ENCODE results near the gene CBL.

The CBL gene

DNA sequence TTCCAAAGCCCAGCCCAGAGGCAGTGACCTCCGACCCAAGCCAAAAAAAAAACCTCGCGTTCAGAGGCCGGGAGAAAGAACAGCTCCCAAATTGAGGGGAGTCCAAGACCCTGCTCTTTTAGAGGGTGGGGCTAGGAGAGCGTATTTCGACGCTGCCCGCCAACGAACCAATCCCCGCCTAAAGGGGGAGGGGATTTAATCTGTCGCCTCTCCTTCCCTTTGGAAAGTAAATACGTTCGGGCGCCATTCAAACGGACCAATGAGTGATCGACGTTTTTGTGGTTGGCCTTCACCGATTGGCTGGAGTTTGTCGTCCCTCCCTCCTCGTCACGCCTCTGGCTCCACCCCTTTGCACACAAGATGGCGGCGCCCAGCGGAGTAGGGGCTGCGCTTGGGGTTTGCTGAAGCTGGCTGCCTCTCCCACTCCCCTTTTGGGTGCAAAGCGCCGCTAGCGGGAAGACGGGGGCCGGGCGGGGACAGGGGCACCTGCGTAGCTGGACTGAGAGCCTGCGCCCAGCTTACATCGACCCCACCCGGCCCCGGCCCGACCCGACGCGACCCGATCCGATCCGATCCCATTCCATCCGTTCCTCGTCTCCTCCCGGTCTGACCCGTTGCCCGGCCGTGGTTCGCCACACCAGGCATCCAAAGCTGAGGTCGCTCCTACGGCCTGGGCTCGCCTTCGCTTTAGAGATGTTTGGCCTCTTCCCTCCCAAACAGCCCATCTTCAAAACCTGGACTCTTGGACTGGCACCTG is 128.2 kb downstream of the CBL start, which contains the start of gene RNF26:
Gene RNF26 (plus strand): TSS at position 354 of the 757 bp plus-strand sequence. CDS start 596 bp downstream, outside the sequence.
- DNase-seq (ENCODE audit: low read depth): peak; percentile 71

DNA sequence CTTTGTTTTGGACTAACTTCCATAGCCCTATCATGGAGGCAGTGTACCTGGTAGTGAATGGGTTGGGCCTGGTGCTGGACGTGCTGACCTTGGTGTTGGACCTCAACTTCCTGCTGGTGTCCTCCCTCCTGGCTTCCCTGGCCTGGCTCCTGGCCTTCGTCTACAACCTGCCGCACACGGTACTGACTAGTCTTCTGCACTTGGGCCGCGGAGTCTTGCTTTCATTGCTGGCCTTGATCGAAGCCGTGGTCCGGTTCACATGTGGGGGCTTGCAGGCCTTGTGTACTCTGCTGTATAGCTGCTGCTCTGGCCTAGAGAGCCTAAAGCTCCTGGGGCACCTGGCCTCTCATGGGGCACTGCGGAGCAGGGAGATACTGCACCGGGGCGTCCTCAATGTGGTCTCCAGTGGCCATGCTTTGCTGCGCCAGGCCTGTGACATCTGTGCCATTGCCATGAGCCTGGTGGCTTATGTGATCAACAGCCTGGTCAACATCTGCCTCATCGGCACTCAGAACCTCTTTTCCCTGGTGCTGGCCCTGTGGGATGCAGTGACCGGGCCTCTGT is 129.0 kb downstream of the CBL start:
- no peak for DNase-seq (ENCODE audit: low read depth)

DNA sequence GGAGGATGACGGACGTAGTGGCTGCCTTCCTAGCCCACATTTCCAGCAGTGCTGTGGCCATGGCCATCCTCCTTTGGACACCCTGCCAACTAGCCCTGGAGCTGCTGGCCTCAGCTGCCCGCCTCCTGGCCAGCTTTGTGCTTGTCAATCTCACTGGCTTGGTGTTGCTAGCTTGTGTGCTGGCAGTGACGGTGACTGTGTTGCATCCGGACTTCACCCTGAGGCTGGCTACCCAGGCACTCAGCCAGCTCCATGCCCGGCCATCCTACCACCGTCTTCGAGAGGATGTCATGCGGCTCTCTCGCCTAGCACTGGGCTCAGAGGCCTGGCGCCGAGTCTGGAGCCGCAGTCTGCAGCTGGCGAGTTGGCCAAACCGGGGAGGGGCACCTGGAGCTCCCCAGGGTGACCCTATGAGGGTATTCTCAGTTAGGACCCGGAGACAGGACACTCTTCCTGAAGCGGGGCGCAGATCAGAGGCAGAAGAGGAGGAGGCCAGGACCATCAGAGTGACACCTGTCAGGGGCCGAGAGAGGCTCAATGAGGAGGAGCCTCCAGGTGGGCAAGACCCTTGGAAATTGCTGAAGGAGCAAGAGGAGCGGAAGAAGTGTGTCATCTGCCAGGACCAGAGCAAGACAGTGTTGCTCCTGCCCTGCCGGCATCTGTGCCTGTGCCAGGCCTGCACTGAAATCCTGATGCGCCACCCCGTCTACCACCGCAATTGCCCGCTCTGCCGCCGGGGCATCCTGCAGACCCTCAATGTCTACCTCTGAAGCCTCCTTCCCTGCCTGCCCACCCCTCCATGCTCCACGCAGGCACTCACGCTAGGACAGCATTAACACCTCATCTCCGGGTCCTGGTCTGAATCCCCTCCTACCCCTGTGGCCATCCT is 129.8 kb downstream of the CBL start:
- no peak for DNase-seq (ENCODE audit: low read depth)

DNA sequence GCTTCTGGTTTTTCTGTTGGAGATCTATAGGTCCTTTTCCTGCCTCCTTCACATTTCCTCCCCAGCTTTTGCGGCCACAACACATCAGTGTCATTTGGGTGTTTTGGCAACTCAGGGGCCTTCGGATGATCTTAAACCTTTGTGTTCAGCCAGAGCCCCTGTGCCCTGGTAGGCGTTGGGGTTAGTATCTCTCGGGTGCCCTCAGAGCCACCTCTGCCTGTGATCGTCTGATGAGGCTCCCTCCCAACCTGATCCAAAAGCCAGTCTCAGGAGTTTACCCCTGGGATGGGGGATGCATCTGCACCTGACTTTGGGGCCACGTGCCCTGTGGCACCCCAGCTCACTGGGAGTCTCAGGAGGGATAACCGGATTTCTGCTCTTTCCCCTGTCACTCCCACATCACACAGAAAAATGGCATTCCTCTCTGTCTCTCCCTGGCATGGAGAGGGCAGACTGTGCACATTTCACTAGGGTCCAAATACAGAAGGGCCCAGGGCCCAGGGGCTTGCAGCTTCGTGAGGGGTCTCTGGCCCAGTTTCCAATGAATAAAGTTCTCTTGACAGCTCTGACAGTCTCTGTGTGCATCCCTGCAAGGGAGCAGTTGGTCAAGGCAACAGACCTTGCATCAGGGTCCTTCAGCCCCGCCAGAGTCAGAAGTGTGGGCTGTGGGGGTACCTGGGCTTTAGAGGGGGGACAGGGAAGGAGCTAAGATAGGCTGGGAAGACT is 130.8 kb downstream of the CBL start:
- DNase-seq (ENCODE audit: low read depth): no peak

DNA sequence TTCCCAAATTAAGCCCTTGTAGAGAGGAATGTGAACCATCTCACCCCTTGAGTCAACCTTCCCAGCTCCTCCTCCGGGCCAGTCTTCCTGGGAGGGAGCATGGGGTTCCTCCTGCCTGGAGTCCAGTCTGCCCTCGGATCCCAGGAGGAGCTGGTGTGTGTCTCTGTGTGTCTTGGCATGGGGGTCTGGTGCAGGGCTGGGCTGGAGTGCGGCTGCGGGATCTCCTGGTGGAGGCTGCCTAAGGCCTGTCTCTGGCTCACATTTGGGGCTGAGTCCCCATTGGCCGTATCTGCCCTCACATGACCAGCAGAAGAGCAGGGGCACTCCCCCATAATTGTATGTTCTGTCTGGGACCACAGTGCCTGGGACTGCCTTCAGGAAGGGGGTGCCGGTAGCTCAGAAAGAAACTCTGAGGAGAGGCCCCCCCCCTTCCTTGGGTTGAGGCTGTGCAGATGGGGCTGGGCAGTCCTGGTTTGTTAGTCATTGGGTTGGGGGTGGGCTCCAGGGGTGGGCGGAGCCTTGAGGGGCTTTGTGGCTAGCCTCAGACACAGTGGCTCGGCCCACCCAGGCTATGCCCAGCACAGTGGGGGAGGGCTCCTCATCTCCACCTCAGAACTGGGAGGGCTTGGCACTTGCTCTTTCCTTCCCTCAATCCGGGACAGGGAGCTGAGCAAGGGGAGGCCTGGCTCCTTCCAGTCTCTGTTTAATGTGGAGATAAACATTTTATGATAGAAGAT is 131.6 kb downstream of the CBL start:
- no peak for DNase-seq (ENCODE audit: low read depth)

DNA sequence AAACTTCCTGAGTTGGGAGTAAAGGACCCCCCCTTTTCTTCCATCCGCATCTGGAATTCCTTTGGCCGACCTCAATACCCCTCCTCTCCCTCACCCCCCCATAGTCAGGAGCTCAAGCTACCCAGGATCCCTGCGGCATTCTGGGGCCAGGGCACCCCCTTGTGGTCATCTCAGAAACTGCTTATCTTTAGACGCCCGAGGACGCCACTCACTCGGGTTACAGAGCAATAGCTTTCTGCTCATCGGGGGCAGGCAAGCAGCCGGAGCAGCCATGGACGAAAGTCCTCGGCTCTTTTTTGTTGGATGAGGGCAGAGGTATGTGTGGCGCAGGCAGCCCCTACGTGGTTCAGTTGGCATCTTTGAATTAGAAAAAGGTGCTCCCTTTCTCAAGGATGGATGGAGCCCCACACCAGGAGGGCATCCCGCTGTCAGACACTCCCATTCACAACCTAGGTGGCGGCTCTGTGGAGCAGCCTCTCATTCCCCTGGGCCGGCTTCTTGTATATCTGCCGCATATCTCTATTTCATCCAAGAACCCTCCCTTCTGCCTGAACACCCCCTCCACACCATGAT is 132.3 kb downstream of the CBL start:
- peak; percentile 40 for DNase-seq (ENCODE audit: low read depth)

DNA sequence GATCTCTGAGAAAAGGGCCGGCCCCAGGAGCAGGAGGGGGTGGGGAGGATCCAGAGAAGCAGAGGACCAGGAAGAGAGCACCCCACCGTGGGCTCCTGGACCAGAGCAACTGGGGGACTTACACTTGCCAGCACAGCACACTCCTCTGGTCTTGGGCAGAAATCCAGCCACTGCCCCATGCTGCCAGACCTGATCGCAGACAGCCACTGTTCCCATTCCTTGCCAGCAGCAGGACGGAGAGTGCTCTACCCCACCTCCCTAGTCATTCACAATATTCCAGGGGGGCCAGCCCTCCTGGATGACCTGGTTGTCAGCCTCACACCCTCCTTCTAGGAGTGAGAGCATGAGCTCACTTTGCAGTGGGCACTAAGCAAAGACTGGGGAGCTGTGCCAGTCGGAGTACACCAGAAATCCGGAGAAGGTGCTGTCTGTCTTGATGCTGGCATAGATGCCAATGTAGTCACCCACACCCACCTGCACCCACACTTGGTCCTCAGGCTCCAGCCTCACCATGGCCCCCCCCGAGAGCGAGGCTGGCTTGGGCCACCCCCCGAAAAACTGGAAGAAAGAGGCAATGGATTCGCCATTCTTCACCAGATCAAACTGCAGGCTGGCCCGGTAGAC is 132.9 kb downstream of the CBL start:
- DNase-seq (ENCODE audit: low read depth): no peak

DNA sequence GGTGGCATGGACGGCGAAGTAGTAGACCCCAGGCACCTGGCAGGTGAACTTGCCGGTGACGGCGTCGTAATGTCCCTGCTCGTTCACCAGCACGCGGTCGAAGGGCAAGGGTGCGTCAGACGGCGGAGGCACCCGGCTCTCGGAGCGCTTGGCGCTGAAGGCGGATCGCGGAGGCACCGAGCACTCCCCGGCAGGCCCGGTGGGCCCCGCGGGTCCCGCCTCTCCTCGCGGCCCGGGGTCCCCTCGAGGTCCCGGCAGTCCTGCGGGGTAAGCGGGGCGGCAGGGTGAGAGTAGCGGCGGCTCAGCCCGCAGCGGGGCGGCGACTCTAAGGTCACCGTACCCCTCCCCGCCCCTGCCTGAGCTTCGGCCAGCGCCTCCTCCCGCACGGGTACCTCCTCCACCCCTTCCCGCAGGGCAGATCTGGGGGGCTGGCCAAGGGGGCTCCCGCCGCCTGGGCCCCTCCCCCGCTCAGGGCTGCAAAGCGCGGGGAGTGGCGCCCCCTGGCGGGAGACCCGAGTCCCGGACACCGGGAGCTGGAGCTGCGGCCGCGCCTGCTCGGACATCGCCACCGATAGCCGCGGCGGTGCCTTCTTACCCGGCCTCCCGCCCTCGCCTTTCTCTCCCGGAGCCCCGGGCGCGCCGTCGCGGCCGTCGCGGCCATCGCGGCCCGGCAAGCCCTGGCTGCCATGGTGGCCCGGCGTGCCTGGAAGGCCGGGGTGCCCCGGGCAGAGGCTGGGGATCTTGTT is 133.6 kb downstream of the CBL start:
- DNase-seq (ENCODE audit: low read depth): no peak

DNA sequence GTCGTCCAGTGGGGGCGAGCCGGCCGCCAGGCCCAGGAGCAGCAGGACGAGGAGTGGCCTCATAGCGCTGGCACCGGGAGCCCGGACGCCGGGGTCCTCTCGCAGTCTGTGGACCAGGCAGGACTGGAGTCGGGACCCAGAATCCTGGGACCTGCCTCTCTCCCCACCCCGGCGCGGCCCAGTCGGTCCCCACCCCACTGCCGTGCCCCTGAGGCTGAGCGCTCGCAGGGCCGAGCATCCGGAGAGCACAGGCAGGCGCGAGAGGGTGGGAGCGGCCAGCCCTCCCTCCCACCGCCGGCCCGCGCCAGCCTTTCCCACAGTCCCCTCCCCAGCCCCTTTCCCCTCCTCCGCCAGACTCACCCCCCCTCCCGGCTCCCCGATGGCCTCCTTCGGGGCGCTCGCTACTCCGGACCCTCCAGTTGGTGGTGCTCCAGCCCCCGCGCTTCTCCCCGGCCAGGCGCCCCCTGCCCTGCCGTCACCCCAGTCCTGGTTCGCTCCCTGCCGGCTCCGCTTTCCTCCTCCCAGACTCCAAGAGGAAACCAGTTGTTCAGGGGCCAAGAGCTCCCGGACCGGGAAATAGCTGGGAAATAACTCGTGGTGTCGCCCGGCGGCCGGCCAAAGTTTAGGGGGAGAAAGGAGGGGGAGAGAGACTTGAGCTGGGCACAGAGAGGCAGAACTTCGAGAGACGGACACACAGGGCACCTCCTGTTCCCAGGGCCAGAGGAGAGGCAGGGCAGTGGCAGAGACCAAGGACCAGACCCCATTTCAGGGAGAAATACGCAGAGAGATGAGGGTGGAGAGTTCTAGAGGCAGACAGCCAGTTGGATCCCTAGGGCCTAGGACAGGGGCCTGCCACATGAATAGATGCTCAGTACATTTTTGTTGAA is 134.4 kb downstream of the CBL start, which contains the start of gene C1QTNF5:
Gene C1QTNF5 (minus strand): TSS at position 549 of the 887 bp plus-strand sequence. CDS start 486 bp downstream, at position 63.
- no peak for DNase-seq (ENCODE audit: low read depth)

DNA sequence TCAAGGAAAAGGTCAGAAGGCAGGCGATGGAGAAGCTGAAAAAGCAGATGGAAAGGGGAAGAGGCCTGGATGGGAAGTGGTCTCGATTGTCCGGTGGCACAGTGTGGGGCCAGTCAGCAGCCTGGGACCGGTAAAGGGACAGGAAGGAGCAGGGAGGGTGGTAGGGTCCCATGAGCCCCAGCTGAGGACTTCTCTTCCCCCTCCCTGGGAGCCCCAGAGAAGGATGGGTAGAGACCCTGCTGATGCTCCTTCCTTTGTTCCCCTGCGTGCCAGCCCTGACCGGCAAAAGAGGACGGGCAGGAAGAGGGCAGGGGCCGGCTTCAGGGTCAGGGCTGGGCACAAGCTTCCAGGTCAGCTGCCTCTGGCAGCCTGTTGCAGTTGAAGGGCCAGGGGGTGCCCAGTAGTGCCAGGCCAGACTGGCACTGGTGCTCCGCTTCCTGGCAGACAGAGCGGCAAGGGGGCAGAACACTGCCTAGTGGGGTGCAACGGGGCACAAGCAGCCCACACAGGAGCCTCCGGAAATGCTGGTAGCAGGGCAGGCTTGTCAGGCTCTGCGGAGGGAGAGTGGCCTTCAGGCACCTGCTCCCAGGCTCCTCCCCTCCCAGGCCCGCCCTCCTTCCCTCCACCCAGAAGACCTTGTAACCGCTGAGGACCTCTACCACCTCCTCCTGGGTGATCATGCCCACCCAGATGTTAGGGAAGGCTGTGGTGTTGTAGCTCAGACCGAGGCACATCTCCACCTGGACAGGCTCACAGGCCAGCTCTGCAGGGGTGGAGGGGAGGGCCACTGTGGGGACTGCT is 135.3 kb downstream of the CBL start:
- DNase-seq (ENCODE audit: low read depth): no peak

DNA sequence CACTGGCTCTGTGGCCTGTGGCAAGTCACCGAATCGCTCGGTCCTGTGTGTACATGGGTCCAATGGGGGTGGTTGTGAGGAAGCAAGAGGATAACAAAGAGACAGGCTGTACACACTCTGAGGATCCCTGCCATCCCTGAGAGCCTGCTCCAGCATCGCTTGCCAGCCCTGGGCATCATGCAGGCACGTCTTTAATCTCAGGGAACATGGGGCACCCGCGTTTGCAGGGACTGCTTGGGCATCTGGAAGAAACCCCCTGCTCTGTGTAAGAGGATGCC is 135.8 kb downstream of the CBL start:
- no peak for DNase-seq (ENCODE audit: low read depth)

DNA sequence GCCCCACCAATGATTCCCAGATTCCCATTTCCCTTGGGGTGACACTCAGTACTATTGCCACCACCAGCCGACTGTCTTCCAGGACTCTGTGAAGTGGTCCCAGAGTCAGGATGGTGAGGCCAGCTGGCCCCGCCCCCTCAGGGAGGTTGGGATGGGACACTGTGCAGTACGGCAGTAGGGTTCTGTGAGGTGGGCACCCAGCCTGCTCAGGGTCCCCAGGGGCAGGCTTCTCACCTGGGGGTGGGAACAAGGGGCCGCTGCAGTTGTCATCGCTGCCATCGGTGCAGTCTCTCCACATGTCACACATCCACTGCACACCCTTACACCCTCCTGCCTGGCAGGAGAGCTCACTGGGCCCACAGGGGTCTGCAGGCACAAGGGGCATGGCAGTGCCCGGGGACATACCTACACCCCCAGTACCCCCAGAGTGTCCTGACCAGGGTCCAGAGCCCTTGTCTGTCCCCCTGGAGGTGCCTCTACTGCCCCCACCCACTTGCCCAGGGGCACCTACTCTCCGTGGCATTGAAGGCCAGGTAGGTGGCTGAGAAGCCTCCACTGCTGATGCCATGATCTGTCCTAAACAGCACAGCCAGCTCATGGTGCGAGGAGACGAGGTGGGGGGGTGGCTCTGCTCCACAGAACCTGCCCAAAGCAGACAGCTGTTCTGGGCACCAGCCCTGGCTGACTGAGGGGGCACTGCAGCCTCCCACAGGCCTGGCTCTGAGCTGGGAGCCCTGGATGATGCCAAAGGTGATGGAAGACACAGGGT is 136.4 kb downstream of the CBL start:
- no peak for DNase-seq (ENCODE audit: low read depth)

DNA sequence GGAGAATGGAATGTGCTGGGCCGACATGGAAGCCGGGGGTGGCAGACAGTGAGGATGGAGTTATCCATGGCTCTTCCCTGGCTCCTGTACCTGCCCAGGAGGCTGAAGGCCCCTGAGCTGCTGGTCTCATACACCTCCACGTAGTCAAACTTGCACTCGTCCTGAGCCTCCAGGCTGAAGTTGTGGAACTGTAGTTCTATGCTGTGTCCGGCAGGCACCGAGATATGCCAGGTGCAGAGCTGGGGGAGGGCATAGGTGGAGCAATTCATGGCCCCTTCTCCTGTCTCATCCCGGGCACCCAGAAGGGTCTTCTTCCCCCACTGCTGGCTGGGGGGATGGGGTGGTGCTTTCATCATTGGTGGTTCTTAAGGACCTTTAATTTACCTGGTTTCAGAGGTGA is 137.6 kb downstream of the CBL start:
- DNase-seq (ENCODE audit: low read depth): no peak

DNA sequence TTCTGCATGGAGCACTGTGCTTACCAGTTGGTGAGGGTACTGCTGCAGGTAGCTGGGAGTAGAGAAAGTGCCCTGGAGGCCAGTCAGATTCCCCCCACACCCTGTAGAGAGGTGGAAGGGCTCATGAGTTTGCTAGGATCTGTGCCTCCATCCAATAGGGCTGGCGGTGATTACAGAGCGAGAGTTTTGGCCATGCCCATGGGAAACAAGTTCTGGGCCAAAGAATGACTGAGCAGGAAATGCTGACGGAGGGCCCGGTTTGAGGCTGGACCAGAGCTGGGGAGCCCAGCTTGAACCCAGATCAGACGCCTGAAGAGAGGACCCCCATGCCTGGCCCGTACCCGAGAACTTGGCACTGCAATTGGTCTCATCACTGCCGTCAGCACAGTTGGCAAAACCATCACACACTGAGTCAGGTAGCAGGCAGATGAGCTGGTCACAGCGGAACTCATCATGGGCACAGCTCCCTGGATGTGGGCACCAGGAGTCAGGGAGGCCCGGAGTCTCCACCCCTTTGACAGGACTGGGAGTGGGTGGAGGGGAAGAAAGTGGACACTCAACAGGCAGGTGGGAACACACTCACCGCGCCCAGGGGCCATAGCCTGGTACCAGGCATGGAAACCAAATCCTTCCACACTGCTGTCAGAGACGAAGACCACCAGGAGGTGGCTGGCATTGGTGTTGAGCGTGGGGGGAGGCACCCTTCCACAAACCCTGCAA is 138.3 kb downstream of the CBL start:
- no peak for DNase-seq (ENCODE audit: low read depth)

DNA sequence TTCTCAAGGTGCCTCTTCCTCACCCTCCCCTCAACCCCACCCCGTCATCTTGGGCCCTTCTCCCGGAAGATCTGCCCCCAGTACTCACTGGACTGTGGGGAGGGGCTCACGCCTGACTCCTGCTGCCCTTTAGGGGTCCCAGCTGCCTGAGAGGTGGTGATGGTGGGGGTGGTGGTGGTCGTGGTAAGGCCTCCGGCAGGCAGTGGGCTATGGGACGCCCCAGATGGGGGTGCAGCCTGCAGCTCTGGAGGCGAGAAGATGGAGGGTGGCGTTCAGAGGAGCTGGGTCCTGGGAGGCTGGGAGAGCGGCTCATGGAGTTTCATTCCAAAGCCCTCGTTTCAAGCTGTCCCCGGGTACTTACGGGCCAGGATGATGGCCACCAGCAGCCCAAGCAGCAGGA is 139.5 kb downstream of the CBL start:
- DNase-seq (ENCODE audit: low read depth): no peak

DNA sequence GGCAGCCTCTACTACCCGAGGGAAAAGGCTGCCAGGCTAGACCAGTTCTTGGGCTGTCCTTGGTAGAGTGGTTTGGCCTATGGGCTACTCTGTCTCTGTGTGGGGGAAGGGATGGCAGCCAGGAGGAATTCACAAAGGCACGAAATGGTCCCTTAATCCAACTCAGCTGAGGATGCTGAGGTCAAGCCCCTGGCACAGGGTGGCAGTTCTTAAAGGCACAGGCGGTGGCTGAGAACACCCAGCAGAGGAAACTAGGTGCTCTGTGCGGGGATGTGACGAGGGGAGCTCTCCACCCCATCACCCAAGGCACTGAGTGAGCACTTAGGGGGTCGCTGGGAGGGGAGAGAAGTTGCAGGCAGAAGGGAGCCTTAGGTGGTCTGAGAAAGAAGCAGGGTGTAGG is 140.5 kb downstream of the CBL start, which contains the start of gene MFRP:
Gene MFRP (minus strand): TSS at position 101 of the 400 bp plus-strand sequence. CDS start 192 bp downstream, outside the sequence.
- DNase-seq (ENCODE audit: low read depth): no peak

DNA sequence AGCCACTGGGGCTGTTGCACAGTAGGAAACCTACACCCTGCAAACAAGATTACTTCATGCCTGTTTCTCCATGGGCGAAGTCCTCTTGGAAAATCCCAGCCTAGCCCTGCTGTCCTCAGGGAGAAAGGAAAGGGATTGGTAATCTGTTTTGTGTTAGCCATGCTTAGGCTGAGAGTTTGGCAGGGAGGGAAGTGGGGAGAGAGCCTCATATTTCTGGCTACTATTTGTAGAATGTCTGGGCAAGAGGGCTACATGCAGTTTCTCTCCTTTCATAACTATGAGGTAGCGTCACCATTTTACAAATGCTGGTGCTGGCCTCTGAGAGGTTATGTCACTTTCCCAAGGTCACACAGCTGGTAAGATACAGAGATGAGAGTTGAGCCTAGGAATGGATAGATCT is 141.1 kb downstream of the CBL start:
- no peak for DNase-seq (ENCODE audit: low read depth)

Measured in stimulated activated CD8-positive, alpha-beta memory T cell treated with anti-CD3 and anti-CD28 coated beads, Interleukin-15, amount 100 ng/mL, for 24 hours (primary cell).